Erythroblast (primary cell): ENCODE measurements around the gene RAD51B.

Experiments
- GATA1 ChIP-seq: IDR thresholded peaks from 2 replicates; pipeline ENCODE4 v1.6.1; 2011; ENCODE audit warnings: low read depth, mild to moderate bottlenecking, control low read depth, low read length, moderate library complexity
- POLR2A ChIP-seq: IDR thresholded peaks from 2 replicates; pipeline ENCODE4 v1.6.1; 2011; ENCODE audit warnings: mild to moderate bottlenecking, low read length

DNA sequence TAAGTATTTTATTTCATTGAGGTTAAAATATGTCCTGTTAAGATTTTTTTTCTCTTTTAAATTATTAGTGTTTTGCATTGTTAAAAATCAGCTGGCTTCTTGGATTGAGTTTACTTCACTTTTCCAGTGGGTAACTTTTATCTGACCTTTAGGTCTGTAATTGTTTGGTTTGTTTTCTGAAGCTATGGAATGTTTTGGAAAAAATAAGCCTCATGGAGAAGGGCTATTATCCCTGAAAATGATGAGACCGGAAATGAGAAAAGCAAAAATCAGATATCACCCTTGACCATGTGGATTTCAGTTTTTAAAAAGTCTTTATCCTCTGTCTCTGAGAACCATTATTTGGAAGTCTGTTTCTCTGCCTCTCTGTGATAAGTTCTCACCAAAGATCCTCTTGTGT, 180.9 kb downstream of the RAD51B start:
- TF ChIP-seq POLR2A (no peak), GATA1 (no peak)
